Measurements from ENCODE around the gene LIMK2. TPM values are rescaled to one million over a fixed set of nuclear protein-coding genes. Genes with fewer than 3 reads are reported as not detected.

LIMK2 gene
- total RNA-seq, 1 donor from 2014 or later = 61.2 TPM

DNA sequence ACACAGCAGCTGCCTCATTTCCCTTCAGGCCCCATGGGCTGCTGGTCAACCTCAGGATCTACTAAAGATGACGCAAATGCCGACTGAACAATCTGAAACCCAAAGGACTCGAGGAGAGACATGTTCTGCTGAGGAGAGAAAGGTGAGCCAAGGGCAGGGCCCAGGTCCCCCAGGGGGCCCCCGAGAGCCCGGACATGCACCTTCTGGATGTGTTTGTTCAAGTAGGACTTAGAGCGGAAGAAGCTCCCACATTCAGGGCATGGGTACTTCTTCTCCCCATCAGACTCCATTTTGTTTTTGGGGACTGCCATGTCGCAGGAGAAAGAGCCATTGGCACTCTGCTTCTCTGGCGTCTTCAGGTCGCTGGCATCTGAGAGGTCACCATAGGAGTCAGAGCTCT, 114.8 kb downstream of the LIMK2 start:
- Histone ChIP-seq H3K9me3 (no peaks in the 10 kb centered on the region), H3K4me3 (no peak overlapping the region), H3K36me3 (peaks cover 74% of the 10 kb centered on the region), H3K27me3 (ENCODE audit: low read depth) (no peaks in the 10 kb centered on the region), H3K4me1 (peaks cover 4% of the 10 kb centered on the region), H3K27ac (no peak overlapping the region)
- intact Hi-C loops (cut with DNase I) = no loop called here
- no peak for ATAC-seq
- no peak for DNase-seq
- TF ChIP-seq, protein P1, sequence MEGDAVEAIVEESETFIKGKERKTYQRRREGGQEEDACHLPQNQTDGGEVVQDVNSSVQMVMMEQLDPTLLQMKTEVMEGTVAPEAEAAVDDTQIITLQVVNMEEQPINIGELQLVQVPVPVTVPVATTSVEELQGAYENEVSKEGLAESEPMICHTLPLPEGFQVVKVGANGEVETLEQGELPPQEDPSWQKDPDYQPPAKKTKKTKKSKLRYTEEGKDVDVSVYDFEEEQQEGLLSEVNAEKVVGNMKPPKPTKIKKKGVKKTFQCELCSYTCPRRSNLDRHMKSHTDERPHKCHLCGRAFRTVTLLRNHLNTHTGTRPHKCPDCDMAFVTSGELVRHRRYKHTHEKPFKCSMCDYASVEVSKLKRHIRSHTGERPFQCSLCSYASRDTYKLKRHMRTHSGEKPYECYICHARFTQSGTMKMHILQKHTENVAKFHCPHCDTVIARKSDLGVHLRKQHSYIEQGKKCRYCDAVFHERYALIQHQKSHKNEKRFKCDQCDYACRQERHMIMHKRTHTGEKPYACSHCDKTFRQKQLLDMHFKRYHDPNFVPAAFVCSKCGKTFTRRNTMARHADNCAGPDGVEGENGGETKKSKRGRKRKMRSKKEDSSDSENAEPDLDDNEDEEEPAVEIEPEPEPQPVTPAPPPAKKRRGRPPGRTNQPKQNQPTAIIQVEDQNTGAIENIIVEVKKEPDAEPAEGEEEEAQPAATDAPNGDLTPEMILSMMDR (IDR thresholded peaks at IDR 0.05) = no peak

DNA sequence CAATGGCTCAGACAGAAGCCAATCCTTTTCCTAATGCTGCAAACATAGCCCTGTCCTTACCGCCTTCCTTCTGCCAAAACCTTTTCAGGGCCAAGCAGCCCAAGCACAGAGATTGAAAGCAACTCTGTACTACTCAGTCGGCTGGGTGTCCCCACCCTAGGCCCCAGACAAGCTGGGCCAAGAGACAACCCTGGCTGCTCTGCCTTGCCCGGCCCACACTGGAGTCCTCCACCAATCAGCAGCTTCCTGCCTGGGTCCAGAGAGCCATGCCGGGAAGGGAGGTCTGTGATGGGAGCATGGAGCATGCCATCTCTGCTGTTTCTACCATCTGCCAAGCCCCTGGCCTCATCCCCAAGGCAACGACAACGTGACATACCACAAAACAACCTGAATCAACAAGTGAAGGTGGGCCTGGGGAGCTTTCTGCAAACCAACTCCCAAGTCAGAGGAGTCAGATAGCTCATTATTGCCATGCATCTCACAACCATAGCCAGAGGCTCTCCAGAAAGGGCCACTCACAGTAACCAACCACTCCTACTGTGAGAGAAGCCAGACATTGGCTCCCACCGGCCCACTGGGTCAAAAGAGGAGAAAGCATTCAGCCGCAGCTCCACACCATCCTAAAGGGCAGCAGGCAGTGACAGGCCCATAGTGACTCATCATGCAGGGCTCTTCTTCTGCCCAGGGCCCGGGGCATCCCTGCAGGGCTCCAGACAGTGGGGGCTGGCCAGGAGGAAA, 115.9 kb downstream of the LIMK2 start:
- DNase-seq (no peak), ATAC-seq (no peak)
- H3K4me1 ChIP-seq = no peaks in the 10 kb centered on the region
- H3K27me3 ChIP-seq (ENCODE audit: low read depth) = no peaks in the 10 kb centered on the region
- intact Hi-C loops (cut with DNase I) = no loop called here
- no peaks in the 10 kb centered on the region for H3K9me3 ChIP-seq
- no peak overlapping the region for H3K4me3 ChIP-seq
- TF ChIP-seq, protein P1 (IDR thresholded peaks at IDR 0.05) = no peak
- H3K27ac ChIP-seq = no peak overlapping the region
- H3K36me3 ChIP-seq = peaks cover 85% of the 10 kb centered on the region

DNA sequence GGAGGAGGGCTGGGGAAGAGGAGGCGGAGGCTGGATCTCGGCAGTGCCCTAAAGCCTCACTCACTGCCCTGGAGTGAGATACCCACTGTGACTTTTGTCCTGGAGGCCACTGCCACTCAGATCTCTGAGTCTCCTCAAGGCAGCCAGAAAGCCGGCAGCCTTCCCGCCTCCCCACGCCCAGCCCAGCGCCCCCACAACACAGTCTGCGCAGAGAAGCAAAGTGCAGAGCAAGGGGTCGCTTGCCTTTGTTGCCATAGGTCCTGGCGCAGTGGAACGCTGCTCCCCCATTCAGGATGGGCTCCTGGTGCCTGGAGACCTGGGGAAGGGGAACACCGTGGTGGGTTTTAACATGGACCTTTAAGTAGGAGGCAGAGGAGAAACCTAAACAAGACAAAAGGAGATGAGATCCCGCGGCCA, 116.5 kb downstream of the LIMK2 start:
- Histone ChIP-seq H3K36me3 (peaks cover 91% of the 10 kb centered on the region), H3K4me3 (no peak overlapping the region), H3K27me3 (ENCODE audit: low read depth) (no peaks in the 10 kb centered on the region), H3K27ac (no peak overlapping the region), H3K9me3 (no peaks in the 10 kb centered on the region), H3K4me1 (no peaks in the 10 kb centered on the region)
- intact Hi-C loops (cut with DNase I) = no loop called here
- DNase-seq (no peak), ATAC-seq (no peak)
- TF ChIP-seq, protein P1 (IDR thresholded peaks at IDR 0.05) = no peak

DNA sequence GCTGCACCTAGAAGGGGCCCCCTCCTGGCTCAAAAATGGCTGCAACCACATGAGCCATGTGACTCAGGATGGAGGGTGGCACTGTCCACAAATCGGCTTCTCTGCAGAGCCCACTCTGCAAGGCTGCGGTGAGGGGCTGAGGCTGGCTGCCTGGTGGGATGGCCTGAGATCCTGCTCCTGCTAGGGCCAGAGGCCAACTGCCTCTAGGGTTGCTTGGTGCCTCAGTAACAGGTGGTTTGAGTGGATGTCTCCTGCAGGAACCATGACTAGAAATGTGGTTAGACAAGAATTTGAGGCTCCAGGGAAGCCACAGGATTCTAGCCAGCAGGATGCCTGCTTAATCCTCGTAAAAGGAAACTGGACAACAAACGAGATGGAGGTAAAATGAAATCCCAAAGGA, 116.9 kb downstream of the LIMK2 start:
- TF ChIP-seq, protein P1 (IDR thresholded peaks at IDR 0.05) = no peak
- DNase-seq = no peak
- Histone ChIP-seq H3K27me3 (ENCODE audit: low read depth) (no peaks in the 10 kb centered on the region), H3K36me3 (peaks cover 96% of the 10 kb centered on the region), H3K9me3 (no peaks in the 10 kb centered on the region), H3K4me1 (no peaks in the 10 kb centered on the region), H3K27ac (no peak overlapping the region), H3K4me3 (no peak overlapping the region)
- intact Hi-C loops (cut with DNase I) = no loop called here
- no peak for ATAC-seq

Other genes starting within 250 kb of the LIMK2 start
- gene MORC2, start 243.5 kb upstream of the LIMK2 start, total RNA-seq = 19.3 TPM
- 64.4 TPM for gene TUG1, start 243.0 kb upstream of the LIMK2 start, total RNA-seq
- 44.8 TPM for gene SMTN, start 131.0 kb upstream of the LIMK2 start, total RNA-seq
- gene SELENOM, start 104.7 kb upstream of the LIMK2 start, total RNA-seq = 86.8 TPM
- 4.6 TPM for gene INPP5J, start 89.3 kb upstream of the LIMK2 start, total RNA-seq
- 5.0 TPM for gene PLA2G3, start 71.8 kb upstream of the LIMK2 start, total RNA-seq
- gene RNF185, start 52.1 kb upstream of the LIMK2 start, total RNA-seq = 32.4 TPM
- 54.9 TPM for gene PIK3IP1, start 80.2 kb downstream of the LIMK2 start, total RNA-seq
- 25.8 TPM for gene PATZ1, start 134.0 kb downstream of the LIMK2 start, total RNA-seq
- 44.5 TPM for gene DRG1, start 187.3 kb downstream of the LIMK2 start, total RNA-seq

Data from lower lobe of right lung (tissue), 2 donors.